Measurements from ENCODE around the gene C2orf69.
"Not testable (repeated sequence)": the region's sequence is repeated elsewhere in the genome, so short reads cannot be mapped to it uniquely, and the experiment has no call there.

C2orf69 gene

DNA sequence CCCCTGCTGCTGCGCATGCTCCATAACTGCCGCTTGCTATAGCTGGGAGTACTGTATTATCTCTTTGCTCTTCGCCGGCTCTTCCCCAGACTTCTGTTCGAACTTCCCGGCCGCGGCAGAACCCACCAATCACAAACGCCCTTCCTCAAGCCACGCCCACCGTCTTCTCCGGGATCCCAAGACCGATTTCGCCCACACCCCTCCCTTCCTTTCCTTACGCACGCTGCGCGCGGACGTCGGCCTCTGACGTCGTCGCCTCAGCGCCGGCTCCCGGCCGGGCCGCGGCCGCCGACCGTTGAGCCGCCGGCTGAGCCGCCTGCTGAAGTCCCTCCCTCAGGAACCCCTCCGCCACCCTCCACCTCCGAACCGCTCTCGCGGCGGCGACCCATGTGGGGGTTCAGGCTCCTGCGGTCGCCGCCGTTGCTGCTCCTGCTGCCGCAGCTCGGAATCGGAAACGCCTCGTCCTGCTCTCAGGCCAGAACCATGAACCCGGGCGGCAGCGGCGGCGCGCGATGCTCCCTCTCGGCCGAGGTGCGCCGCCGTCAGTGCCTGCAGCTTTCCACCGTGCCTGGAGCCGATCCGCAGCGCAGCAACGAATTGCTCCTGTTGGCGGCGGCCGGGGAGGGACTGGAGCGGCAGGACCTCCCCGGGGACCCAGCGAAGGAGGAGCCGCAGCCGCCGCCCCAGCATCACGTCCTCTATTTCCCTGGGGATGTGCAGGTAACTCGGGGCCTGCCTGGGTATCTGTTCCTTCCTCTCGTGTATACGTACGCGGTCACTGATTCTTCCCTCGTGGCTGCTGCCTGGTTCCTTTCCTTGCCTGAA, at the start of gene C2orf69:
TSS of gene C2orf69 (plus strand) at position 242 of the 825 bp plus-strand sequence. CDS start at position 388, 146 bp downstream.
- DNase-seq = peak; percentile 96

DNA sequence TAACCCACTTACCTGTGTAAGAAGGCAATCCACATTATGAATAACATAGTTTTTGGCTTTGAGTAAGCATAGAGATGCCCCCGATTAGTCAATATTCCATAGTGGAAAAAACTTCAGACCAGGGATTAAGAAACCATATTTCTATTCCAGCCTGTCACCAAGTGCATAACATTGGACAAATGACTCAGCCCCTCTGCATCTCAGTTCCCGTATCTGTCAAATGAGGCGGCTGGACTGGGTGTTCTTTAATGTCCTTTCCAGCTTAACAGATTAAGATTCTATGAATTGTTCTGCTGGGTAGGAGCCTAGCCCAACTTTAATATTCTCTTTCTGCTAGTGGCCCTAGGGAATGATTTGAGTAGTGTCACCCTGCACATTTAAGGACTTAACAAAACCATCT, 48.3 kb upstream of the C2orf69 start:
- no peak for DNase-seq

- no peak for DNase-seq
Measured at GRCh38 chr2:199865905-199866304, 45.2 kb upstream of the C2orf69 start.

- DNase-seq = no peak
Measured at GRCh38 chr2:199868431-199869226, 42.5 kb upstream of the C2orf69 start.

DNA sequence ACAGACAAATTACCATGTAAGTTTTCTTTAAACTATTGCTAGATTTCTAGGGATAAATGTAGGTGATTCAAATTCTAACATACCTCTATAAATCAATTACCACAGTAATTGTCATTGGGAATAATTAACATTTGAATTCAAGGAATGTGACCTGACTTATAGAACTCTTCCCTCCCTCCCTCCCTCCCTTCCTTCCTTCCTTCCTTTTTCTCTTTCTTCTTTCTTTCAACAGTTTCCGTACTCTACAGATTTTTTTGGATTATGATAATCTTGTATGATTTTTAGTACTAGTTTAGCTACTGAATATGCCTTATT, 41.9 kb upstream of the C2orf69 start:
- DNase-seq = no peak

GRCh38 chr2:199869653-199870052, 41.4 kb upstream of the C2orf69 start:
- no peak for DNase-seq

DNA sequence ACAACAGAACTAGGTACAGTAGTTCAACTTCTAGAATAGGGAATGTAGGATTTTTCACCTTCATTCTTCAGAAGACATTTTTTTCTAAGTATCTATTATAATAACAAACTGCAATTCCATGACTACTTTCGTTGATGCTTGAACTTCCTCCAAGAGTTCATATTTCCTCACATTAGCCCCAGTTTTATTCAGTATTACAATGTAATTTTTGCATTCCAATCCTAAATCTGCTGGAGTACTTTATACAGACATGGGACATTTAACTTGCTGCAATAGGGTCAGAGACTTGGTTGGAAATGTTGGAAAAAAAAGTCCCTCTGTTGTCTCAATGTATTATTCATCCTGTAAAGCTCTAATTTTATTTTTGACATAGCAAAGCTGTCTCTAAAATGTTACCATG, 40.5 kb upstream of the C2orf69 start:
- no peak for DNase-seq

DNA sequence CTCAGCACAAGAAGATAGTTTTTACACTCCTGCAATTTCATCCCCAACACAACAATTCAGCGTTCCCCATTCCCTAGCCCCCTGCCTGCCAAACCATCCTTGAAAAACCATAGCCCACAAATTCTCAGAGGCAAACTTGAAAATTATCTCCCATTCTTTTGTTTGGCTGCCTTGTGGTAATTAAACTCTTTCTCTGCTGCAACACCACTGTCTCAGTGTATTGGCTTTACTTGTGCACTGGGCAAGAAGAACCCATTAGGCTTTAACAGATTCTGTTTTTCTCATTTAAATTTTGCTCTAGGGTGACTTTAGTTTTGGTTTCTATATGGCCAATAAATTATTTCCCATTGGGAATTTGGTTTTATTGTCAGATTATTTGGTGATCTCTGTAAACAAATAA, 36.9 kb upstream of the C2orf69 start:
- DNase-seq = no peak

- no peak for DNase-seq
Measured at GRCh38 chr2:199875400-199875799, 35.7 kb upstream of the C2orf69 start.

GRCh38 chr2:199882667-199883066, 28.4 kb upstream of the C2orf69 start:
- no peak for DNase-seq

DNA sequence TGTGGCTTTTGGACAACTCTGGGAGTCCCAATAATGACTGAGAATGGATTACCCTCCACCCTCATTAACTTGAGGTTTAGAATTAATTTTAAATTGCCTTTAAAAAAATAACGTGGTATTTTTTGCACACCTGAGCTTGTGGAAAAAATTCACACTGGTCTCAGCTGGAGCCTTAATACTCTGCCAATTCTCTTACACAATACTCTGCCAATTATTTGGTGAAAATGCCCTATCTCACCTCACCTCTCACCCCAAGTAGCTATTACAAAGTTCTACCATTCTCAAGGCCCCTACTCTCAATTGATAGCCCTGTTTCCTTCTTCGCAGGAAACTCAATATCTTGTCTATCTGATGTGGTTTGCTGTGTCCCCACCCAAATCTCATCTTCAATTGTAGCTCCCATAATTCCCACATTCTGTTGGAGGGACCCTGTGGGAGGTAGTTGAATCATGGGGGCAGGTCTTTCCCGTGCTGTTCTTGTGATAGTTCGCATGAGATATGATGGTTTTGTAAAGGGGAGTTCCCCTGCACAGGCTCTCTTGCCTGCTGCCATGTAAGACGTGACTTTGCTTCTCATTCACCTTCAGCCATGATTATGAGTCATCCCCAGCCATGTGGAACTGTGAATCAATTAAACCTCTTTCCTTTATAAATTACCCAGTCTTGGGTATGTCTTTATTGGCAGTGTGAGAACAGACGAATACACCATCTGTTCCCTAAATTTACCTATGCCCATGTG, 27.4 kb upstream of the C2orf69 start:
- DNase-seq = no peak

GRCh38 chr2:199895406-199895805, 15.7 kb upstream of the C2orf69 start:
- no peak for DNase-seq

DNA sequence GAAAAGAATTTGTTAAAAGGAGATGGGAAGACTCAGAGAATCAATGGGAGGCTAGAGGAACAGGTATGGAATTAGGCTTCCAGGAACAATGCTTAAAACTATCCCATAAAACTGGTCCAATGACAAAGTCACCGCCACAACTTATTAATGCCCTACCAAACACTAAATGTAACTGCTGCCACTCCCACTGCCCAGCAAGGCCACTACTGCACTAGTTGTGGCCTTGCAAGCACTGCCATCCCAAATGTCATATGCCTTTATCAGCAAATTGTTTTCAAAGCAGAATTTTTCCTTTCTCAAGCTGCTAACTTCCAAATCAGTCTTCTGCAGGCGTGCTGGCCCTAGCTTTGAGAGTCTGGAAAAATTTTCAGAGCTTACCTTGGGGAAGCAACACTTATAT, 14.5 kb upstream of the C2orf69 start:
- no peak for DNase-seq

DNA sequence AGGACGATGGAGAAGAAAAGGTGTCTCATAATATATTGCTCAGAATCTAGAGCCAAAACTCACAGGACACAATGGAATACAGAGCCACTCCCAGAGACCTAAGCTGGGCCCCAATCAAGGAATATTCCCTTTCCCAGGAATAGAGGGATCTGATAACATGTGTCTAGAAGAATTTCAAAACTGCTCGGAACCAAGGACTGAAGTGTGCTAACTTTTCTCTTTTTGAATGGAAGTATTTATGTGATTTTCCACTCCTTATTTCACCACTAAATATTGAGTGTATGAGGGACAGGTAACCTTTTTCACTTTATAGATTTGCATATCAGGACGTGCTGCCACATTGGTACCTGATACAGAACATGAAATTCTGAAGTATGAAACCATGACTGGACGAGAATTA, 9.2 kb upstream of the C2orf69 start:
- no peak for DNase-seq

- DNase-seq = no peak
Measured at GRCh38 chr2:199902486-199903110, 8.5 kb upstream of the C2orf69 start.

- DNase-seq = no peak
Measured at GRCh38 chr2:199903111-199903510, 8.0 kb upstream of the C2orf69 start.

- no peak for DNase-seq
Measured at GRCh38 chr2:199907008-199907714, 3.9 kb upstream of the C2orf69 start.

DNA sequence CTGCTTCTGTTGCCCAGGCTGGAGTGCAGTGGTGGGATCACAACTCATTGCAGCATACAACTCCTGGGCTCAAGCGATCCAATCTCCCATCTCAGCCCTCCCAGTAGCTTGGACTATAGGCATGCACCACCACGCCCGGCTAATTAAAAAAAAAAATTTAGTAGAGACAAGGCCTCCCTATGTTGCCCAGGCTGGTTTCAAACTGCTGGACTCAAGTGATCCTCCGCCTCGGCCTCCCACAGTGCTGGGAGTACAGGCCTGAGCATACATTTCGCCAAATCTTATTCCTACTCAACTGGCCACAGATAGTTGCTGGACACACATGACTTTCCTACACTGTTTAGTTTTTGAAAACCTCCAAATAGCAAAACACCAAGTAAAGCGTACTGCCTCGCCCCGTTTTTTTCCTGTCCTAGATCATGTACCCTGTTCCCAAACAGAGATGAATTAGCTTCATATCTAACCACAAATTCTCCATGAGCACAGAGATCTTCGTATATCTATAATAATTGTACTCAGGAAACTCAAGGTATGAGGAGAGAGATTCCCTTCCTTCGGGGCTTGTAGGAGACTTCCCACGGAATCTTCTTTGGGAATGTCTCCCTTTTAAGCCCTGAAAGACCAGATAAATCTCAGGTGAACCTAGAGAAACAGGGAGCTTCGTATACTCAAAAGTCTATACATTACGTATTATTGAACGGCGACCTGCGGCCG, 598 bp upstream of the C2orf69 start:
- DNase-seq = no peak

DNA sequence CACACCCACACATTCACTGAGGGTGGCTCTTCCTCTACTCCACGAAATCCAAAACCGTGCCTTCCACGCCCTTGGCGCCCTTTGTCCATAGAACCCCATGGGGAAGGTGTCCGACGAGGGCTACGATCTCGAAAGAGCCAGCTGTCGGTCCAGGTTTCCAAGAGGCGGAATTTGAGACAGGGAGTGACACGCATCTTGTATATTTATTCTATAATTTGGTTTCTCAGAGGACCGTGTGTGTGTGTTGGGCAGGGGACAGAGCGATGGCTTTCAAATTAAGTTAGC, 726 bp downstream of the C2orf69 start:
- DNase-seq = no peak

DNA sequence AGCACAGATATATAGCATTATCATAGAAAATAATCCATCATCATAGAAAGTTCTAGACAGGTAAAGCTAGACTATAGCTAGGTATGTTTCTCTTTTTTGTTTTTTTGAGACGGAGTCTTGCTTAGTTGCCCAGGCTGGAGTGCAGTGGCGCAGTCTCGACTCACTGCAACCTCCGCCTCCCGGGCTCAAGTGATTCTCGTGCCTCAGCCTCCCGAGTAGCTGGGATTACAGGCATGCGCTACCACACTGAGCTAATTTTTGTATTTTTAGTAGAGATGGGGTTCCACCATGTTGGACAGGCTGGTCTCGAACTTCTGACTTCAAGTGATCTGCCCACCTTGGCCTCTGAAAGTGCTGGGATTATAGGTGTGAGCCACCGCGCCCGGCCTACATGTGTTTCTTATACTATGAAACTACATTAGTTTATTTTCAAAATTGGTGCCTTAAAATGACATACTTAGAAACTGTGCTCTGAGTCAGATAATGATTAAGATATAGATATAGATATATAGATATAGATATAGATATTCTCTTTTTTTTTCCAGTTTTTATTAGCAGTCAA, 1.5 kb downstream of the C2orf69 start:
- DNase-seq = not testable (repeated sequence)

GRCh38 chr2:199914372-199914958, 3.4 kb downstream of the C2orf69 start:
- no peak for DNase-seq
